NCI-H1694 (cell line): ENCODE results near the gene CDC45.
A peak's percentile ranks its signal among the peaks of the same experiment; 100 is the strongest.

Source experiments
- DNase-seq: peaks from one replicate; lab custom pipeline; 2025; lab: John Stamatoyannopoulos, UW

Gene CDC45

GRCh38 chr22:19448739-19449421, 30.8 kb upstream of the CDC45 start:
- DNase-seq = no peak

GRCh38 chr22:19449422-19449767, 30.3 kb upstream of the CDC45 start:
- DNase-seq = no peak

DNA sequence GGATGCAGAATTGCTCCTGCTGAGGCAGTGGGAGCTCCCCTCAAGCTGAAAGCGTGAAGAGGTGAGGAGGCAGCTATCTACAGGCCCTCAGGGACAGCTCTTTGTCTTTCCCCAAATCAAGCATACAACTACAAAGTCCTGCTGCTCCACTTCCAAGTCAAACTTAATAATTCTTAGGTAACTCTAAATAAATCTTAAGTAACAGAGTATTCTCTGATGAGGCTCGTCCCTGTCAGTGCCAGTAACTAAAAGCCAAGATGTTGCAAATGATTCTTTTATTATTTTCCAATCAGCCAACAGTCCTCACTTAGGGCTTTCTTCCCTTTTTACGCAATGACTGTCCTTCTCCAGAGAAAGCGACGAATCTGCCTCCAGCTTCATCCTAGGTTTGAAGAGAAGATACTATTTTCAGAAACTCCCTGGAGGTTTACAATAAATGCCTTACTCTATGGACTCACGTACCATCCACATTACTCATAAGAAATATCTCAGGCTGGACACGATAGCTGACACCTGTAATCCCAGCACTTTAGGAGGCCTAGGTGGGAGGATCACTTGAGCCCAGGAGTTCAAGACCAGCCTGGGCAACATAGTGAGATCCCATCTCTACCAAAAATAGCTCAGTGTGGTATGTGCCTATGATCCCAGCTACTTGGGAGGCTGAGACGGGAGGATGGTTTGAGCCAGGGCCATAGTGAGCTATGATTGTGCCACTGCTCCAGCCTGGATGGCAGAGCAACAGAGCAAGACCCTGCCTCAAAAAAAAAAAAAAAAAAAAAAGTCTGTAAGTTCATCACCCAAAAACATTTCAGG, 29.2 kb upstream of the CDC45 start:
- no peak for DNase-seq

- no peak for DNase-seq
These were observed 28.1 kb upstream of the CDC45 start for GRCh38 chr22:19451570-19451969.

- no peak for DNase-seq
These were observed 26.0 kb upstream of the CDC45 start for GRCh38 chr22:19453718-19454117.

DNA sequence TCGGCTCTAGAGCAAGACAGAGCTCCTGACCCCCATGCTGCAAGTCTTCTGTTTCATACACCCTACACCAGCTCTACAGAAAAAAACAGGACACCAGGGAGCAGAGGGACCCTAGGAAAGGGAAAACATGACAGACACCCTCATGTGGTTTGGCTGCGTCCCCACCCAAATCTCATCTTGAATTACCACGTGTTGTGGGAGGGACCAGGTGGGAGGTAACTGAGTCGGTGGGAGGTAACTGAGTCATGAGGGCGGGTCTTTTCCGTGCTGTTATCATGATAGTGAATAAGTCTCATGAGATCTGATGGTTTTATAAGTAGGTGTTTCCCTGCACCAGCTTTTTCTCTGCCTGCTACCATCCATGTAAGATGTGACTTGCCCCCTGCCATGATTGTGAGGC, 25.6 kb upstream of the CDC45 start:
- no peak for DNase-seq

- DNase-seq = no peak
These were observed 24.7 kb upstream of the CDC45 start for GRCh38 chr22:19455033-19455432.

DNA sequence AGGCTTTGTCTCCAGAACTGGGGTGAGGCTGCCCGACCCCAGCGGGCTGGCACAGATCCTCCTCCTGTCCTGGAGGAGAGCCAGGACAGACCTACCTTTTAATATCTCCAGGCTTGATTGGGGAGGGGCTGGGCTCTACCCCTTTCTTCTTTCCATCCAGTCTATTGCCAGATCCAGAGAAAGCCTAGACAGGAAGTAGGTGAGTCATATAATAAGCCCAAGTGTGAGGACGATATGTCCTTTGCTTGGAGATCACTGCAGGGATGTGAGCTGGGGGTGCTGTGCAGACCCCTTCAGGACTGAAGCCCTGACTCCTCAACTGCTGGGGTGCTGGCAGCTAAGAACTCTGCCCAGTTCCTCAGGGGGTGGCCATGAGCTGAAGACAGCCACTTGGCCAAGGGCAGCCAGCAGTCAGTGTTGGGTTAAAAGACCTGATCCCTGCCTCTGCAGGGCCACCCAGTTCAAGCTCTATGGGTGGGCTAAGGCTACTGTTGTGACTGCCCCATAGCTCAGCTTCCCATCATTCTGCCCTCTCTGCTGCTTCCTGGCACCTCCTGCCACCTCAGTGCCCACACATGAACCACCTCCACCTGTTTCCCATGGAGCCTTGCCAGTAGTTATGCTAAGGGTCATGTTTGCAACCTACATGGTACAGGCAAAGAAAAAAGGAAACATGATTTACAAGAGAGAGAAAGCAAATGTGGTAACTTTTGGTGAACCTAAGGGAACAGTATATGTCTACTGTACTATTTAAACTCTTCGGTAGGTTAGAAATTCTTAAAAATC, 23.9 kb upstream of the CDC45 start:
- no peak for DNase-seq

GRCh38 chr22:19456541-19456940, 23.2 kb upstream of the CDC45 start:
- DNase-seq = no peak

- DNase-seq = no peak
These were observed 21.8 kb upstream of the CDC45 start for GRCh38 chr22:19457828-19458428.

- DNase-seq = no peak
These were observed 19.7 kb upstream of the CDC45 start for GRCh38 chr22:19460036-19460435.

- DNase-seq = no peak
These were observed 18.2 kb upstream of the CDC45 start for GRCh38 chr22:19461506-19461905.

- DNase-seq = no peak
These were observed 16.7 kb upstream of the CDC45 start for GRCh38 chr22:19463008-19463407.

GRCh38 chr22:19463491-19464469, 15.9 kb upstream of the CDC45 start:
- no peak for DNase-seq

- DNase-seq = no peak
These were observed 15.2 kb upstream of the CDC45 start for GRCh38 chr22:19464546-19464945.

DNA sequence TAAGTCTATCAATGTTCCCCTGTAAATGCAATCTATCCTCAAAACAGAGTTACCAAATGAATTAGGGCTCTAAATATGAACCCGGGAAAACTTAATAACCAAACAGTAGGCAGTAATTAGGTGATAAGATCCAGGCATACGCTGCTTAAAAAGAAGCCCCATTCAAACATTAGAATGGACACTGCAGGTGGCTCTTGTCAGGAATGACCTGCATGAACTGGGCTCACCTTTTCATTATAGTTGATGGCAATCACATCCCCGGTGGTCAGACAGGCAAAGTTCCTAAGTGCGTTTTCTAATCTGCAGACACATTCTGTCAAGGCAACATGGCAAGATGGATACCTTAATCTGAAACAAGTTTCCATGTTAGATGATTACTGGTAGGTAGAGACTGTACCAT, 14.7 kb upstream of the CDC45 start:
- no peak for DNase-seq

- DNase-seq = peak; percentile 73
These were observed 13.5 kb upstream of the CDC45 start for GRCh38 chr22:19466126-19466716.

GRCh38 chr22:19466848-19467752, 12.6 kb upstream of the CDC45 start:
- no peak for DNase-seq

GRCh38 chr22:19467912-19468311, 11.8 kb upstream of the CDC45 start:
- DNase-seq = no peak

DNA sequence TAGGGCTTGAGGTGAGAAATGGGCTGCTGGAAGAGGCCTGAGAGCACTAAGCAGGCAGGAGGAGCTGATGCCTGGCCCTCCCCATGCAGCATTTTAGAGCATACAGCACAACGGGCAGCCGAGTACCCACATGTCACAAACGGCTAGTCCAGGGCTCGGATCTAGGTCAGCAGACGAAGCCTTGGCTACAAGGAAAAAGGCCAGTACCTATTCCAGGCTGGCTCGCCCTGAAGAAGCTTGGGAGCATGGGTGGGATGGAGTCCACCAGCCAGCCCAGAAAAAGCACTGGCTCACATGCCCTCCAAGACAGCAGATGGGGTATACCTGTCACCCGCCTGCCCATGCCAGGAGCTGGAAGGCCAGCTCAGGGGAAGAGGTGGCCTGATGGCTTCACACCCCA, 10.3 kb upstream of the CDC45 start:
- DNase-seq = no peak
